Fibroblast of villous mesenchyme (primary cell): ENCODE measurements around the gene GTF2H4. TPM values are rescaled to one million over a fixed set of nuclear protein-coding genes. Genes with fewer than 3 reads are reported as not detected.
"Not testable (repeated sequence)": the region's sequence is repeated elsewhere in the genome, so short reads cannot be mapped to it uniquely, and the experiment has no call there.

Experiments
- DNase-seq: peaks from one replicate; pipeline ENCODE4 v3.0.0-alpha.2; 2010; ENCODE audit warnings: low read depth
- H3K4me3 ChIP-seq: 2 replicates; pipeline ENCODE4 v1.5.1; 2011; ENCODE audit warnings: low read depth, mild to moderate bottlenecking, low read length
- total RNA-seq: library from RNA; depleted of rRNA; stranded (reverse); fragments of >200 nt; gene quantifications from 2 replicates; pipeline ENCODE4 v1.2.3, GENCODE V29; 2012
- TF ChIP-seq, protein P1 (sequence below): IDR thresholded peaks from 2 replicates; pipeline ENCODE4 v1.5.1; 2012; ENCODE audit warnings: low read depth, mild to moderate bottlenecking, low read length; ENCODE audit not compliant: insufficient read depth

Gene GTF2H4
- total RNA-seq, 1 donor = 14.7 TPM

DNA sequence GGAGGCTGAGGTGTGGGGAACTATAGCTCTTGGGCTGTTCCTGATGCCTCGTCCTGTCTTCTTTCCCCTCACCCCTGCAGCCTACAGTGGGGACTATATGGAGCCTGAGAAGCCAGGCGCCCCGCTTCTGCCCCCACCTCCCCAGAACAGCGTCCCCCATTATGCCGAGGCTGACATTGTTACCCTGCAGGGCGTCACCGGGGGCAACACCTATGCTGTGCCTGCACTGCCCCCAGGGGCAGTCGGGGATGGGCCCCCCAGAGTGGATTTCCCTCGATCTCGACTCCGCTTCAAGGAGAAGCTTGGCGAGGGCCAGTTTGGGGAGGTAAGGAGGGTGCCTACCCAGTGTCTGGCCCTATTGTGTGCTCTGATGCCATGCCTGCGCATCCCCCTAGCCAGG lies 11.5 kb upstream of the GTF2H4 start:
- H3K4me3 ChIP-seq = no peak overlapping the region
- no peak for DNase-seq
- TF ChIP-seq, protein P1, sequence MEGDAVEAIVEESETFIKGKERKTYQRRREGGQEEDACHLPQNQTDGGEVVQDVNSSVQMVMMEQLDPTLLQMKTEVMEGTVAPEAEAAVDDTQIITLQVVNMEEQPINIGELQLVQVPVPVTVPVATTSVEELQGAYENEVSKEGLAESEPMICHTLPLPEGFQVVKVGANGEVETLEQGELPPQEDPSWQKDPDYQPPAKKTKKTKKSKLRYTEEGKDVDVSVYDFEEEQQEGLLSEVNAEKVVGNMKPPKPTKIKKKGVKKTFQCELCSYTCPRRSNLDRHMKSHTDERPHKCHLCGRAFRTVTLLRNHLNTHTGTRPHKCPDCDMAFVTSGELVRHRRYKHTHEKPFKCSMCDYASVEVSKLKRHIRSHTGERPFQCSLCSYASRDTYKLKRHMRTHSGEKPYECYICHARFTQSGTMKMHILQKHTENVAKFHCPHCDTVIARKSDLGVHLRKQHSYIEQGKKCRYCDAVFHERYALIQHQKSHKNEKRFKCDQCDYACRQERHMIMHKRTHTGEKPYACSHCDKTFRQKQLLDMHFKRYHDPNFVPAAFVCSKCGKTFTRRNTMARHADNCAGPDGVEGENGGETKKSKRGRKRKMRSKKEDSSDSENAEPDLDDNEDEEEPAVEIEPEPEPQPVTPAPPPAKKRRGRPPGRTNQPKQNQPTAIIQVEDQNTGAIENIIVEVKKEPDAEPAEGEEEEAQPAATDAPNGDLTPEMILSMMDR = no peak

DNA sequence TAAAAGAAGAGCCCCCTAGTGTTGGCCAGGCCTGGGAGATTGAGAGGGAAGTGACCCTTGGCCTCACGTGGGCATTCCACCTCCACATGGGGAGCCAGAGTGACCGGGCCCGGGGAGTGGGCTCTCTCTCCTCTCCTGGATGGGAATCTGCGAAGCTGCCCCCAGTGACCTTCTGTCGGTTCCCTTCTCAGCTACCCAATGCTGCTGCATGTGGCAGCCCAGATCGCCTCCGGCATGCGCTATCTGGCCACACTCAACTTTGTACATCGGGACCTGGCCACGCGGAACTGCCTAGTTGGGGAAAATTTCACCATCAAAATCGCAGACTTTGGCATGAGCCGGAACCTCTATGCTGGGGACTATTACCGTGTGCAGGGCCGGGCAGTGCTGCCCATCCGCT lies 10.1 kb upstream of the GTF2H4 start:
- TF ChIP-seq, protein P1 = no peak
- H3K4me3 ChIP-seq = no peak overlapping the region
- no peak for DNase-seq

DNA sequence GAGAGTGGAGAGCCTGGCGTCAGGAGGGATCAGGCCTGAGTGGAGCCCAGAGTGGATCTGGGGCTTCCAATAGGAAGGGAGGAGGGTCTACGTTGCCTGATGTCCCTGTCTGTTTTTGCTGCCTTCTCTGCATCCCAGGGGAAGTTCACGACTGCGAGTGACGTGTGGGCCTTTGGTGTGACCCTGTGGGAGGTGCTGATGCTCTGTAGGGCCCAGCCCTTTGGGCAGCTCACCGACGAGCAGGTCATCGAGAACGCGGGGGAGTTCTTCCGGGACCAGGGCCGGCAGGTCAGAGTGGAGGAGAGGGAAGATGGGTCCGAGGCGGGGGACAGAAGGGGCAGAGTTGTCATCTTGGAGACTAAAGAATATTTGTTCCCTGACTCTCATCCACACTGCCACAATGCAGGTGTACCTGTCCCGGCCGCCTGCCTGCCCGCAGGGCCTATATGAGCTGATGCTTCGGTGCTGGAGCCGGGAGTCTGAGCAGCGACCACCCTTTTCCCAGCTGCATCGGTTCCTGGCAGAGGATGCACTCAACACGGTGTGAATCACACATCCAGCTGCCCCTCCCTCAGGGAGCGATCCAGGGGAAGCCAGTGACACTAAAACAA lies 9.2 kb upstream of the GTF2H4 start:
- no peak for DNase-seq
- TF ChIP-seq, protein P1 = no peak
- H3K4me3 ChIP-seq = no peak overlapping the region

DNA sequence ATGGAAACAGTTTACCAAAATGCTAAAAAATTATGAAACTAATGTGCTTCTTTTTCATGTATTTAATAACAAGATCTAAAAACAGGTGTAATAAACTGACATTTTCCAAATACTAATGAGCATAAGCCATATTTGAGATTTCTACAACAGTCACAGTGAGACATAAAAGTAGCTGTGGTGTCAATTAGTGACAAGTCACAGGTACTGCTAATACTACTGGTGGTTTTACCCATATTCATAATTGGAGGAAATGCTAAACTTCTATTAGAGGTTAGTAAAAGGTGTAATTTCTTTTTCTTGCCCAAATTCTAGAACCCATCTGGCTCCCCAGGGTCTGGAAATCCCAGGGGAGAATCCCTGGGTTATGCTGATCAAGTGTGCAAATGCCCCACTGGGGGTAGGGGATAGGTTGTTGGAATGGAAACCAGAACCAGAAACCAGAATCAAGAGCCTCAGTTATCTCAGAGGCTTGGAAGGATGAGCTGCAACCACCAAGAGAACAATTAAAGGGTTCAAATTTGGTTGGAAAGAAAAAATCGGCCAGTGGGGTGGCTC lies 7.1 kb upstream of the GTF2H4 start:
- no peak overlapping the region for H3K4me3 ChIP-seq
- DNase-seq = no peak
- TF ChIP-seq, protein P1 = no peak

DNA sequence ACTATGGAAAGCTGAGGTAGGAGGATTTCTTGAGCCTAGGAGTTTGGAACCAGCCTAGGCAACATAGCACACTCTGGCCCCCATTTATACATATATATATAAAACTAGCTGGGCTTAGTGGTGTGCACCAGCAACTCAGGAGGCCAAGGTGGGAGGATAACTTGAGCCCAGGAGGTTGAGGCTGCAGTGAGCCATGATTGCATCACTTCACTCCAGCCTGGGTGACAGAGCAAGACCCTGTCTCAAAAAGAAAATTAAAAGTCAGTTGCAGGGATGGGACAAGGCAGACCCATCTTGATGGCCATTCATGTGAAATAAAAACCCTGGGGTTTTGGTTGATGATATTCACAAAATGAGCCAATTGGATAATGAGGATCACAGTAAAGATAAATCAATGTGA lies 6.6 kb upstream of the GTF2H4 start:
- no peak overlapping the region for H3K4me3 ChIP-seq
- TF ChIP-seq, protein P1 = no peak
- no peak for DNase-seq

DNA sequence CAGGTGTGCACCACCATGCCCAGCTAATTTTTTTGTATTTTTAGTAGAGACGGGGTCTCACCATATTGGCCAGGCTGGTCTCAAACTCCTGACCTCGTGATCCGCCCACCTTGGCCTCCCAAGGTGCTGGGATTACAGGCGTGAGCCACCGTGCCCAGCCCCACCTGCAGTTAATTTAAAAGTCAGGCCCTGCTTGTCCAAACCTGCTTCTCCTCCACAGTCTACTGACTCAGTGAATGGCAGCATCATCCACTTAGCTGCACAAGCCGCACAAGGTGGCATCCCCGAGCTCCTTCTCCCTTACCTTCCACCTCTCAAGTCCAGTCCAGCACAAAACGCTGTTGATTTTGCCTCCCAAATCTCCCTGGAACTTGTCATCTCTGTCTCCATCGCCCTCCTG lies 5.8 kb upstream of the GTF2H4 start:
- H3K4me3 ChIP-seq, DNase-seq: not testable (repeated sequence)

DNA sequence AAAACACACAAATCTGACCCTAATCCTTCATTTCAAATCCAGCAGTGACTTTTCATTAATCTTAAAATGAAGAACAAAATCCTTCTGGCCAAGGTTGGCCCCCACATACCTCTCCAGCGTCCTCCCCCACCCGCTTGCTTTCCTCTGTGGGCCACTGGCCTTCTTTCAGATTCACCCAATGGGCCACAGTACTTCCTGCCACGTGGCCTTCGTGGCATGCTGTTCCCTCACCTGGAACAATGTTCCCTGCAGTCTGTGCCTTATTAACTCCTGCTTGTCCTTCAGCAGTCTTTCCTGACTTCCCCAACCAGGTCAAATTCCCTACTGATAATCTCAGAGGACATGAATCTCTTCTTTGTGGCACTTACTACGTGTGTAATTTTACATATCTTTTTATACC lies 5.3 kb upstream of the GTF2H4 start:
- H3K4me3 ChIP-seq = no peak overlapping the region
- no peak for DNase-seq
- TF ChIP-seq, protein P1 = no peak
